HUES6 (cell line): ENCODE measurements around the gene PNMA1.

Source experiments
- H3K27ac ChIP-seq: 2 replicates; pipeline ENCODE4 v1.7.0; 2013; ENCODE audit warnings: low read depth, mild to moderate bottlenecking, low read length, inconsistent platforms
- H3K27me3 ChIP-seq: 2 replicates; pipeline ENCODE4 v1.6.1; 2013; ENCODE audit warnings: low read length; ENCODE audit not compliant: control insufficient read depth, insufficient read depth
- H3K36me3 ChIP-seq: 2 replicates; pipeline ENCODE4 v1.6.1; 2013; ENCODE audit warnings: low read length; ENCODE audit not compliant: control insufficient read depth, insufficient read depth
- H3K4me1 ChIP-seq: 2 replicates; pipeline ENCODE4 v1.6.1; 2013; ENCODE audit warnings: low read length; ENCODE audit not compliant: control insufficient read depth, insufficient read depth
- H3K4me3 ChIP-seq: 2 replicates; pipeline ENCODE4 v1.5.1; 2013; ENCODE audit warnings: low read depth, low read length
- H3K9ac ChIP-seq: one replicate; pipeline ENCODE4 v1.6.1; 2013; ENCODE audit warnings: mild to moderate bottlenecking, low read length
- H3K9me3 ChIP-seq: 2 replicates; pipeline ENCODE4 v1.6.1; 2013; ENCODE audit warnings: low read depth, low read length; ENCODE audit not compliant: control insufficient read depth, insufficient read depth

The PNMA1 gene

DNA sequence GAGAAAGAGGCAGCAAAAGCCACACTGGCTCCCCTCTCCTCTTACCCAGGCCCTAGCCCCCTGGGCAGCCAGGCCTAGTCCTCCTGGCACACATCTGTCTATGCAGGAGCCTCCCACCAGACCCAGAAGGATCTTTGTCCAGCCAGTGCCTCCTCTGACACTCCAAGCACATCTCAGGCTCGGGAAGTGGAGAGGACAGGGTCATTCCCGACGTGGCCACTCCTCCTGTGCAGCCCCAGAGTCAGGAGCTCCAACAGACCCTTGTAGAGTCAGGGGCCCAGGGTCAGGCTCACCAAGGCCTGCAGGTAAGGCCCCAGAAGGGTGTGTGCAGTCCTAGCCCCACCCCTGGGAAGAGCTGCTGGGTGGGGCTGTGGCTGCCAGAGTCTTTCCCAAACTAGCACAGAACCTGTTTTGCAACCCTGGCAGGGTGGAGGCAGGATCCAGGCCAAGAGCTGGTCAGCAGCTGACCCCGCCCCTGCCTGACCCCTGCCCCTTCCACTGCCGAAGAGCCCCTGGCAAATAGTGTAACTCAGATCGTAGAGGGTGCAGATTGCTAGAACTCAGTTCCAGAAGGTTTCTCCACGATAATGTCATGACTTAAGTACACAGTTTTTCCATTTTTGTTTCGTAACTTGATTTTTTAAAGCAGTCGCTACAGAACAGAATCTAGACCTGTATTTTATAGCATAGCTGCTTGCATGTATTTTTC lies 26.6 kb upstream of the PNMA1 start:
- Histone ChIP-seq H3K27me3 (no peaks in the 10 kb centered on the region), H3K36me3 (peaks cover 23% of the 10 kb centered on the region), H3K27ac (no peak overlapping the region), H3K4me3 (peak overlapping the region; percentile 38), H3K4me1 (peaks cover 54% of the 10 kb centered on the region), H3K9me3 (no peaks in the 10 kb centered on the region), H3K9ac (no peak overlapping the region)

DNA sequence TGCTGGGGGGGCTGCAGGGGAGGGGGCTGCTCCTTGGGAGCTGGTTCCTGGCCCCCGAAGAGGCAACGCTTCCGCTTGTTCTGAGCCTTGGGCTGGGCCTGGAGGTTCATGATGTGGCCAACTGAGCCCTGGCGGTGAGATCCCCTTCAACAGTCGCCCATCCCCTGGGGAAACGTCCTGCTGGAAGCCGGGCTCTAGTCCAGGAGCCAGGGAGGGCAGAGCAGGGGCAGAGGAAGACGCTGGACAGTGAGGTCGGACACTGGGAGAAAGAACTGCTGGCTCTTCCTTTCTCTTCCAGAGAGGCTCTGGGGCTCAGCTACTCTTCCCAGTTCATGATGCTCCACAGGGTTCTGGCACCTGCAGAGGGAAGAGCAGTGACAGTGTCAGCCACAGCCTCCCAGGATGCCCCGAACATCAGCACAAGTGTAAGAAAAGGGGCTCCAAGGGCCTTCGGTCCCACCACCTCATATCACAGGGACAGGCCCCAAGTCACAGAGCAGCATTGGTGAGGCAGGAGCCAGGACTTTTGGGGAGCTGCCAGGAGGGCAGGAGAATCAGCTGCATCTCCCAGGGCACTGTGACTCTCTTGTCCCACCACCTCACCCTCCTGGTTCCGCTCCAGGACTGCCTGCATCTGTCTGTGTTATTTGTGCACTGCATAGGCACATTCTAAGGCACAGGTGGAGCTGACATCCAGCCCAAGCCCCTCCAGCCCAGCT lies 25.9 kb upstream of the PNMA1 start:
- peaks cover 28% of the 10 kb centered on the region for H3K36me3 ChIP-seq
- H3K9ac ChIP-seq: no peak overlapping the region
- H3K27me3 ChIP-seq: no peaks in the 10 kb centered on the region
- H3K9me3 ChIP-seq: no peaks in the 10 kb centered on the region
- no peak overlapping the region for H3K27ac ChIP-seq
- H3K4me1 ChIP-seq: peaks cover 52% of the 10 kb centered on the region
- H3K4me3 ChIP-seq: no peak overlapping the region

DNA sequence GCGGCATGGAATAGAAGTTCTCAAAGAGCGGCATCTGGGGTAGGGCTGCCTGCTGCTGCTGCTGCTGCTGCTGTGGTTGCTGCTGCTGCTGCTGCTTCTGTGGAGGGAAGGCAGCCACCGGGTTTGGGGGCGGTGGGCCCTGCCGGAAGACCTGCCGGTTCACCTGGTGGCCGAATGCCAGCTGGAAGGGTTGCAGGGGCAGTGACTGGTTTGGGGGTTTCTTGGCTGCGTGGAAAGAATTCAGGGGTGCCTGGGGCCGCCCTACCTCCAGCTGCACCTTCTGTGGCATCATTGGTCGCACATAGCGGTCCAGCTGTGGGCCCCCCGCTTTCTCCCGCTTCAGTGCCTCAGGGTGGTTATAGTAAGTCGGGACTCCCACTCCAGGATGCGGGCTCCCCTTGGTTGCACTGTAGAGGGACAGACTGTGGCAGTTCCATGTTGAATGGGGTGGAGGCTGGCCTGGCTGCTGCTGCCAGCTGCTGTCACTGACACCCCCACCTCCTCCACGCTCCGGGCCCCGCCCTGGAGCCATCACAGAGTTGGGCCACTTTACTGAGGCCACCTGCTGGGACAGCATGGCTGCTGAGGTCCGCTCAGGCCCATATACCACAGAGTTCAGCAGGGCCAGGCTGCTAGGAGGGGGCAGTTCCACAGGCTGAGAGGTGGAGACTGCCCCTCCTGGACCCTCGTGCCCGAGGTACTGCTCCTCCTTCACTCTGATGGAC lies 25.2 kb upstream of the PNMA1 start:
- no peaks in the 10 kb centered on the region for H3K9me3 ChIP-seq
- H3K27me3 ChIP-seq: no peaks in the 10 kb centered on the region
- peaks cover 47% of the 10 kb centered on the region for H3K4me1 ChIP-seq
- H3K27ac ChIP-seq: no peak overlapping the region
- H3K36me3 ChIP-seq: peaks cover 33% of the 10 kb centered on the region
- no peak overlapping the region for H3K4me3 ChIP-seq
- no peak overlapping the region for H3K9ac ChIP-seq

DNA sequence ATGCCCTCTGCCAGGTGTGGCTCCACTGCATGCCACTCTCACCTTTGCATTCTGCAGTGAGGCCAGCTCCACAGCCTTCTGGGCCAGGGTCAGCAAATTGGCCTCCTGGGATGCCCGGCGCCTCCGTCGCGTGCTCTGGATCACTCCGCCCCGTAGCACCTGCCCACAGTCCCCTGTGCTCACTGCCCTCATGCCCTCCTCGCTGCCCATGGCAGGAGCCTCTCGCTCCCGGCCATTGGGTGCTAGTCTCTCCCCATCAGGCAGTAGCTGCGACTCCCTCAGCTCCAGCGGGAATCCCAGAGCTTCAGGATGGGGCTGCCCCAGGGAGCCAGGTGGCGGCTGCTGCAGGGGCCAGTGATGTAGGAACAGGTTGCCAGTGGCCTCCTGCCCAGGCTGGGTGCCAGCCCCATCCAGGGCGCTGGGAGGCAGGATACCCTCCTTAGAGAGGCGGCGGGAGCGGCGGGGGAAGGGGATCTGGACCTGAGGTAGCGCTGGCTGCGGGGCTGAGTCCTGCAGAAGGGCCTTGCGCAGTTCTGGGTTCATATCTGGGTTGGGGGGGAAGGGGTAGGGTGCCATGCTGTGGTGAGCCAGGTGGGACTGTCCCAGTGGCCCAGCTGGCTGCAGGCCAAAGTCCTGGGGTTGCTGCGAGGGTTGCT lies 24.5 kb upstream of the PNMA1 start:
- Histone ChIP-seq H3K27ac (no peak overlapping the region), H3K9ac (no peak overlapping the region), H3K4me3 (no peak overlapping the region), H3K4me1 (peaks cover 40% of the 10 kb centered on the region), H3K36me3 (peaks cover 33% of the 10 kb centered on the region), H3K9me3 (no peaks in the 10 kb centered on the region), H3K27me3 (no peaks in the 10 kb centered on the region)

DNA sequence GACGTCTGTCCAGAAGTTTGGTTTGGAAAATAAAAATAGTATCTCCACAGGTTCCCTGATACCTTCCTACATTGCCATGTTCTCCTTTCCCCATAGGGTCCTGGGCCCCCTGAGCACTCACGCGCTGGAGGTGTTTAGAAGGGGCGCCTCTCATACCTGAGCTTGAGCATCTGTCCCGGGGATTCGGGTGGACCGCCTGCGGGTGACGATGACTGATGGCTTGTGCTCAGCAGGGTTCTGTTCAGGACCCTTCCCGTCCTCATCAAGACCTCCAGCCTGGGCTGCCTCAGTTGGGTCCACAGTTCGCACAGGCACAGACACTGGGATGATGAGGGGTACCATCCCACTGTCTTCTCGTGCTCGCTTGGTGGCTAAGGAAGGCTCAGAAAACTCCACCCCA lies 22.7 kb upstream of the PNMA1 start:
- no peak overlapping the region for H3K27ac ChIP-seq
- H3K4me1 ChIP-seq: peaks cover 22% of the 10 kb centered on the region
- no peaks in the 10 kb centered on the region for H3K9me3 ChIP-seq
- H3K4me3 ChIP-seq: no peak overlapping the region
- peaks cover 33% of the 10 kb centered on the region for H3K36me3 ChIP-seq
- no peak overlapping the region for H3K9ac ChIP-seq
- no peaks in the 10 kb centered on the region for H3K27me3 ChIP-seq

DNA sequence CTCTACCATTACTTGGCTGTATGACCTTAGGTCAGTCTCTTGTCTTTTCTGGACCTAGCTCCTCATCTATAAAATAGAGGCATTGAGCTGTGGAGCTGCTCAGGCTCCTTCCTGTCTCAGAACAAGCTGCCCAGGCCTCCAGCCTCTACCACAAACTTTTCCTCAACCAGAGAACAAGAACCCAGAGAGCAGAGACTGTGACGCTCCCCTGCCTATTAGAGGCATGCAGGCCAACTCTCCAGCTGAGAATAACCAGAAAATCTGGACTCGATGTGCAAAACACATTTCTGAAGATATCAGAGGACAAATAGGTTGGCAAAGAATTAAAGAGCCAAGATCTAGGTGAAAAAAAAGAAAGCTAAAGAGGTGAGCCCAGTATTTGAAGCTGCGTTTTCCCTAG lies 17.8 kb upstream of the PNMA1 start:
- Histone ChIP-seq H3K4me1 (peaks cover 6% of the 10 kb centered on the region; the same call in 1 of the 2 replicates), H3K36me3 (peaks cover 27% of the 10 kb centered on the region), H3K9ac (no peak overlapping the region), H3K9me3 (no peaks in the 10 kb centered on the region), H3K27ac (no peak overlapping the region), H3K4me3 (no peak overlapping the region), H3K27me3 (no peaks in the 10 kb centered on the region)

DNA sequence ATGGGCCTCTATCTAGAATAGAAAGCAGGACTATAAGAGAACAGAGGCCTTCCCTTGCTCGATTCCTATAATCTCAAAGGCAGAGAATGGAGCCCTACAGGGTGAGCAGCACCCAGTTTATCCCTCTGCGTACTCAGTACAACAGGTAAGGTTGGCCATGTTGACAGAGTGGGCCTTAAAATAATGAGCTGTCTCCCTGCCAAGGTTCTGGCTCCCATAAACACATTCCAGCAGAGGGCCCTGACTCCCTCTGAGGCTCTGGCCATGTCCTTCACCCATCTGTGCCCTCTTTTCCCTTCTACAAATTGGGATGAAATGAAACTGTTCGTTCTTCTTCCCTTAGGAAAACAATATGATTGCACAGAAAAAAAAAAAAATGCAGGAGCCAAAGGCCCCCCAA lies 16.9 kb upstream of the PNMA1 start:
- peaks cover 30% of the 10 kb centered on the region for H3K36me3 ChIP-seq

DNA sequence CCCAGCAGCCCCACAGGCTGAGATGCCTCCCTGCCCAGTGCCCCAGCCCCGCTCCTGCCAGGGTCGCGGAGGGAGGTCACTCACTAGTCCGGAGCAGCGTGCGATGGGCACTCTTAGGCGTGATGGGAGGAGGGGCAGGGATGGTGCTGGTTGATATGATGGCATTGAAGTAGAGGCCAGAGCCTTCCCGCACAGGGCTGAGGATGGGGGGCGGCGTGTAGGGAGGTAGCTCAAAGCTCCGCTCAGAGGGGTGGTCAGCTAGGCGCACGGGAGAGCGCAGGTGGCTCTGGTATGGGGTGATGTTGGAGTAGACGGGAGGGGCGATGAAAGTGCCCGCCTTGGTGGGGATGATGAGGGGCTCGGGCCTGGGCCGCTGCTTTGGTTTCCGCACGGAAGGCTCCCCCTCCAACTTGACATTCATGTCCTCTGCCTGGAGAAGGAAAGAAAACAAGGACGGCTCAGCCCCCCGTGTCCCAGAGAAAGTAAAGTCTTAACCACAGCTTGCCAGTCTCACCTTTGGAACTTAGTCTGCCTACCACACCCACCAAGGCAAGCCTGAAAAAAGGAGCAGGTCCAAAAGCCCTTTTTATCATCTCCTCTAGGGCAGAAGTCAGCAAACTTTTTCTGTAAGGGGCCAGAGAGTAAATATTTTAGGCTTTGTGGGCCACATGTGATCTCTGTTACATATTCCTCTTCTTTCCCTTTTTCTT lies 15.5 kb upstream of the PNMA1 start:
- Histone ChIP-seq H3K4me3 (no peak overlapping the region), H3K36me3 (peaks cover 33% of the 10 kb centered on the region), H3K4me1 (peaks cover 25% of the 10 kb centered on the region; the same call in 1 of the 2 replicates), H3K9ac (no peak overlapping the region), H3K9me3 (no peaks in the 10 kb centered on the region), H3K27me3 (no peaks in the 10 kb centered on the region), H3K27ac (no peak overlapping the region)

More for the DNA sequence above, 16.9 kb upstream of the PNMA1 start:
- no peaks in the 10 kb centered on the region for H3K9me3 ChIP-seq
- no peak overlapping the region for H3K4me3 ChIP-seq
- H3K9ac ChIP-seq: no peak overlapping the region
- no peak overlapping the region for H3K27ac ChIP-seq
- peaks cover 14% of the 10 kb centered on the region; the same call in 1 of the 2 replicates for H3K4me1 ChIP-seq
- H3K27me3 ChIP-seq: no peaks in the 10 kb centered on the region

DNA sequence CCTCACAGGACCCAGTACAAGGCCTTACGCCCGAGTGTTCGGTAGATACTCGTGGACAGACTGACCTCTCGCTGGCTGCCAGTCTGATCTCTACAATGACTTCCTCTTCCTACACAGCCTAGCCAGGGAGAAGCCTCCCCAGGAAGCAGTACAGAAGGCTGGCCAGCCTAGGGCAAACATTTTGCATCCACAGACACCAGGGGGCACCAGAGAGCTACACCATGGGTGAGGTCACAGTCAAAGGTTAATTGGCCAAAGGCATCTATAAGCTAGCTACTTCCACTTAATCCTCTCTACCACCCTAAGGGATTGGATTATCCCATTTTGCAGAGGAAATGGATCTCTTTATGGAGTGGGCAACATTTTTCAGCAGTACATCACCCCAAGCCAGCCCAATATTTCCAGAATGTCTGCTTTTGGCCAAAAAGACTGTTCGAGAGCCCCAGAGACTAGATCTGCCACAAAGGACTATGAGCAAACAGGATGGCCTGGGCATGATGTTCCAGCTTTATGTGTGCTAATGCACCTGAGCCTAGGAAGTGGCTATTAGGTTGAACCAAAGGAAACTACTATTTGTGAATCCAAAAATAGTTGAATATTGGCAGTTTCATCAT lies 14.6 kb upstream of the PNMA1 start:
- H3K27ac ChIP-seq: no peak overlapping the region
- no peaks in the 10 kb centered on the region for H3K27me3 ChIP-seq
- no peaks in the 10 kb centered on the region for H3K9me3 ChIP-seq
- H3K9ac ChIP-seq: peak overlapping the region; percentile 10
- peaks cover 29% of the 10 kb centered on the region for H3K36me3 ChIP-seq
- H3K4me3 ChIP-seq: no peak overlapping the region
- peaks cover 30% of the 10 kb centered on the region; the same call in 1 of the 2 replicates for H3K4me1 ChIP-seq

DNA sequence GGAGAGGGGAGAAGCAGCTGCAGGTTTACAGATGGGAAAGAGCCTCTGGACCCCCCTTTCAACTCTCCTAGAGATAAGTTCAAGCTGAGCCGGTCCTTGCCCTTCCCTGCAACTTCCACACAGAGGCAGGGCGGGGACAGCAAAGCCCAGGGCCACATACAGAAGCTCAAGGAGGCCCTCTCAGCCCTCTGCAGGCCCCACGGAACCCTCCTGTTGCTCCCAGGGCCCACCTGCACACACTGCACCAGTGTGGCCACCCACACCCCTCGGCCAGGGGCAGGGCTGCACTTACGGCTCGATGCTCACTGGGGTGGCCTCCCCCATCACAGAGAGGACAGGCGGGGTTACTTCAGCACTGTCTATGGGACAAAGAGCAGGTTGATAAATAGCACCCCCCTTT lies 13.0 kb upstream of the PNMA1 start:
- Histone ChIP-seq H3K4me1 (peaks cover 35% of the 10 kb centered on the region; the same call in 1 of the 2 replicates), H3K9ac (no peak overlapping the region), H3K9me3 (no peaks in the 10 kb centered on the region), H3K36me3 (peaks cover 40% of the 10 kb centered on the region), H3K27me3 (no peaks in the 10 kb centered on the region), H3K27ac (no peak overlapping the region), H3K4me3 (no peak overlapping the region)
